ENCODE results near the gene CA14.
"Not testable (repeated sequence)": the region's sequence is repeated elsewhere in the genome, so short reads cannot be mapped to it uniquely, and the experiment has no call there.

CA14 gene

DNA sequence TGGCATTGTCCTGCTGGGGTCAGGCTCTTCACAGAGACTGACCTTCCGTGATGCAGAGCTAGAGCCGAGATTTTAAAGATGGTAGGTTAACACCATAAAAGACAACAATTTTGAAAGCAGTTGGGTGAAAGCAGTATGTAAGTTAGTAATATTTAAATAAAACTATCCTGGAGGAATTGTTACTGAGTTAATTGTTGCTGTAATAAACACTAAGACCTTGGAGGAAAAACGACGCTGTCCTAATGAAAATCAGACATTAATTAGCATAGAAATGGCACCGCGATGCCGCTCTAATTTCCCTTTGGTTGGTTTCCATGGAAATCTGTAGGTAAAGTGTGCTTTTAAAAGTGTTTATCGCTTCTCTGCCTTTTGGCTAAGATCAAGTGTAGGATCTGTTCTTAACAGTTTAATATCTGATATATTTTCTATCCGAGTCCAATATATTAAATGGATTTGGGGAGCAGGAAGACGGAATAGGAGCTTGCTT, 20.9 kb upstream of the CA14 start:
- no peak for DNase-seq (ENCODE audit: low read depth)

DNA sequence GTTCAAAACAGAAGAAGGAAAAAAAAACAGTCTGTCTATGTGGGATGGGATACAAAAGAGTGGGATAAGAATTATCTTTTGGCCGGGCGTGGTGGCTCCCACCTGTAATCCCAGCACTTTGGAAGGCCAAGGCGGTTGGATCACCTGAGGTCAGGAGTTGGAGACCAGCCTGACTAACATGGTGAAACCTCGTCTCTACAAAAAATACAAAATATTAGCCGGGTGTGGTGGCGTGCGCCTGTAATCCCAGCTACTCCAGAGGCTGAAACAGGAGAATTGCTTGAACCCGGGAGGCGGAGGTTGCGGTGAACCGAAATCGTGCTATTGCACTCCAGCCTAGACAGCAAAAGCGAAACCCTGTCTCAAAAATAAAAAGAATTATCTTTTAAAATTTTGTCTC, 20.4 kb upstream of the CA14 start:
- DNase-seq (ENCODE audit: low read depth), result not testable (repeated sequence)

DNA sequence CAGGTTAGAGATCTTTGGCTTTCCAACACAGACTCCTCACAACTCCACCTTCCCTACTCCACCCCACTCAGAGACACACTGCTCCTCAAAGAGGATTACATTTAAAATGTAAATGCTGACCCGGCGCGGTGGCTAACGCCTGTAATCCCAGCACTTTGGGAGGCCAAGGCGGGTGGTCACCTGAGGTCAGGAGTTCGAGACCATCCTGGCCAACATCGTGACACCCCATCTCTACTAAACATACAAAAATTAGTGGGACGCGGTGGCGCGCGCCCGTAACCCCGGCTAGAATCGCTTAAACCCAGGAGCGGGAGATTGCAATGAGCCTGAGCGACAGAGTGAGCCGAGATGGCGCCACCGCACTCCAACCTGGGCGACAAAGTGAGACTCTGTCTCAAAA, 19.8 kb upstream of the CA14 start:
- DNase-seq (ENCODE audit: low read depth), result no peak

DNA sequence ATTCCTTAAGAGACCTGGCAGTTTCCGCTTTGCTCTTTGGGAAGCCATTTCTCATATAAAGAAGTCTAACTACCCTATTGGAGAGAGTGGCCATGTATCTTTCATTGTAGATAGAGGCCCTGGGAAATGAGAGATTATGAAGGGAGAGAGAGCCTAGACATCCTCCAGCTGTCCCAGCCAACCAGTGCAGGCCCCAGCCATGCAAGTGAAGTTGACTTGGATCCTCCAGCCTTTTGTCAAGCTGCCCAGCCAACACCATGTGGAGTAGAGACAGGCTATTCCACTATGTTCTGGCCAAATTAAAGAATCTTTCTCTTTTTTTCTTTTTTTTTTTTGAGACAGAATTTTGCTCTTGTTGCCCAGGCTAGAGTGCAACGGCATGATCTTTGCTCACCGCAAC, 14.6 kb upstream of the CA14 start:
- no peak for DNase-seq (ENCODE audit: low read depth)

DNA sequence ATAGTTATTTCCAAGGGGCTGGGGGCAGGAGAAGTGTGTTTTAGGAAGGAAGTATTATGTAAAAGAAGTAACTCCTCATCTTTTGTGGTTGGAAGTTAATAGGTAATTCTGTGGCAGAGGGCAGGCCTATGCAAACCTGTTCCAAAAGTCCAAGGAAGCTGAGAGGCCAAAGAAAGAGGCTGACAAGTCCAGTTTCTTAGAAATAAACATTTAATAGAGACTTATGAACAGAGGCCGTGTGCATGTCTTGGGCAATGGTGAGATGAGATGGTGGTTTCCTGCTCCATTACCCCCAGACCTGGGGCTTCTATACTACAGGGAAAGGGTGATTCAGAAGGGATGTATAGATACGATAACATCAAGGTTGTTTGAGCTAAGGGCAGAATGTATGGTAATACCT, 7.6 kb upstream of the CA14 start:
- DNase-seq (ENCODE audit: low read depth), result no peak

DNA sequence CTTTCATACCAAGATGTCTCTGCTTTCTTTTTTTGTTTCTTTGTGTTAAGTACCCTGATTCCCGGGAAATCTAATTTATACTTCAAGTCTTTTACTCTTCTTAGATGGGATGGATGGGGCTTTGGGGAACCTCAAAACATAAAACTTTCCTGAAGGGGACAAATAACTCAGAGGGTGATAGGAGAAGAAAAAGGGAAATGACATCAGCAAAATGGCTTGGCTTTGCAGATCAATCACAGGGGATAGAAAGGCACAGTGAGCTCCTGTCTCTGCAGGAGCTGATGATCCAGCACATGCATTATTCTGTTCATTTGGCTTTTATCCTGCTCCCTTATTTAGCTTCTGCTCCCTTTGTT, 1.4 kb upstream of the CA14 start:
- DNase-seq (ENCODE audit: low read depth), result no peak

DNA sequence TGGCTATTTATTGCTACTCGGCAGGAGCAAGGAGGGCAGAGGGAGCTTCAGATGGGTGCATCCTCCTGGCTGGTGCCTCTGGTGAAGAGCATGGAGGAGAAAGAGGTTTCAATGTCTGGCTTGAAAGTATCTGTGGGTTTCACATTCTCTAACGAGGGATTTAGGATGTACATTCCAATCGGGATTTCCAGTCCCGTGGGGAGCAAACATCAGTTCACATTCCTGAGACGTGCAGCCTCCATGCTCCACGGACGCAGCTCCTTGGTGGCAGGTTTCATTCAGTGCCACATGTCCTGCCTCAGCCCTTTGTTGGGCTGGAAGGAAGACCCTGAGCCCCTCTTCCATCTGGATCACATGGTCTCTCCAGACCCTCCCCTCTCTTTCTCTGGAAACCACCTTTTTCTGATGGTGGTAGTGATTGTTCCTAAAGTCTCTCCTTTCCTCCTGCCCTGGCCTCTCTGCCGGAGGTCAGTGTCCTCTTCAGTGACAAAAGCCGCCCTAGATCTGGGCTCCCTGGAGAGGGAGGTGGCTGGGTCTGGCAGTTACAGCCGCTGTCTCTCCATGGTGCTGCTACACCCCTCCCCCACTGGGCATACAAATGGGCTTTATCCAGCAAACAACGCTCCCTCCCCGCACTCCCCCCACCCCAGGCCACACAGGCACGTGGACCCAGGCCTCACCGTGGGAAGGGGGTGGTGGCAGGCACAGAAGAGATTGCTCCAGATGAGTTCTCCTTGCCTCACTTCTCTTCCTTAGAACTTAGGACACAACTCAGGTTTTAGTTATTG, 826 bp upstream of the CA14 start:
- no peak for DNase-seq (ENCODE audit: low read depth)

DNA sequence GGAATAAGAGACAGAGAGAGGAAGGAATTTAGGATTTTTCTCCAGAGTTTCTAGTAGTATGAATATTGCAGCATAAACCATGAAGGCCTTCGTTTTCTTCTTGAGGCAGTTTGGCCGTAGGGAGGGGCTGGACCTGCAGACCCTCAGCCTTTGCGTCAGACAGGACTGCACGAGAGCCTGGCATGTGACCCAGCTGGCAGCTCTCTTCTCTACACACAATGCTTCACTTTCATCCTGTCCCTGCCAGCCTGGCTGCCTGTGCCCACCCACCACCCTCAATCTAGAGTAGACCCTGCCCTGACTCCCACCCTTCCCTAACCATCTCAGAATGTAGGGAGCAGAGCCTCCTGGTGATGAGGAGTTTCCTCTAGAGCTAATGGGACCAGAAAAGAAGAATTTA, 1.6 kb downstream of the CA14 start:
- DNase-seq (ENCODE audit: low read depth), result no peak

DNA sequence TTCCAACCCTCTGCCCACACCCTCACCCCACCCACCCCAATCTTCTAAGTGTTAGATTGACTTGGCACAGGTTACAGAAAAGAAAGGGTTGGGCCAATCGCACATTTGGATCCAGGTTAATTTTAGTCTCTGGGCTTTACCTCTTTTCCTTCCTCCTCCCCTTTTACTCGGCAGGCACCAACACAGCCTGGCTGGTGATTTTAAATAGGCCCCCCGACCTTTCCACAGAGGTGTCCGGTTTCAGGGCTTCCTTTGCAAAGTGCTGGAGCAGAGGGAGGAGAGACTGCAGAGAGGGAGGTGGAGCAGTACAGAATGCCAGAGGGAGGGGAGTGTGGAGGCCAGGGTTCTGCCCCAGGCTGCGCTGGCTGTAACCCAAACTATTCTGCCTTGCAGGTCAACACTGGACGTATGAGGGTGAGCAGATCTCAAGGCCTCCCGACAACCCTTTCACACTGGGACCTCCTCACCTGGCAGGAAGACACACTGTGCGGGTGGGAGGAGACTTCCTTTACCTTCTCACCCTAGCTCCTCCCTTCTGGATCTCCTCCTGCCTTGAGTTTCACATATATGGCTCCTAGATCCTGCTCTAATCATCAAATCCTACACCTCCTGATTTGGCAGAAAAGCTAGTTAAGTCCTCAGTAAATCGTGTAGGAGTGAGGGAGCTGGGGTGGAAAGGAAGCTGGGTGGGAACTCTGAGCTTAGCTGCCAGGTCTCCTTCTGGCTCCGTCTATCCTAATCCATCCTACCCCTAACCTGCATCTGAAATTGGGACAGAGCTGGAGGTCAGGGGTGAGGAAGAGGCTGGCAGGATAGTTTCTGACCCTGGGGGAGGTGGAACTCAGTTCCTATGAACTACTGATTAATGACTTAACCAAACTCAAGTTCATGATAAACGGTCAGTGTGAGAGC, 2.4 kb downstream of the CA14 start:
- DNase-seq (ENCODE audit: low read depth), result no peak

DNA sequence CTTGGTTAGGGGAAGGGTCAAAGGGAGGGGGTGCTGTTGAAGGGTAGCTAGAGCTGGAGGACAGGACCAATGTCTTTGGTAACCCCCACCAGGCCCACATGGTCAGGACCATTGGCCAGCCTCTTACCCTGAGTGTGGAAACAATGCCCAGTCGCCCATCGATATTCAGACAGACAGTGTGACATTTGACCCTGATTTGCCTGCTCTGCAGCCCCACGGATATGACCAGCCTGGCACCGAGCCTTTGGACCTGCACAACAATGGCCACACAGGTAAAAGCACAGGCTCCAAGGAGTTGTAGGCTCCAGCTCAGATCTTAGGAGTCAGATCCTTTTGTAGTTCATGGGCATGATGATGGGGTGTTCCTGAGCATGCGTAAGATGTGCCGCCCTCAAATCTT, 3.8 kb downstream of the CA14 start:
- no peak for DNase-seq (ENCODE audit: low read depth)

DNA sequence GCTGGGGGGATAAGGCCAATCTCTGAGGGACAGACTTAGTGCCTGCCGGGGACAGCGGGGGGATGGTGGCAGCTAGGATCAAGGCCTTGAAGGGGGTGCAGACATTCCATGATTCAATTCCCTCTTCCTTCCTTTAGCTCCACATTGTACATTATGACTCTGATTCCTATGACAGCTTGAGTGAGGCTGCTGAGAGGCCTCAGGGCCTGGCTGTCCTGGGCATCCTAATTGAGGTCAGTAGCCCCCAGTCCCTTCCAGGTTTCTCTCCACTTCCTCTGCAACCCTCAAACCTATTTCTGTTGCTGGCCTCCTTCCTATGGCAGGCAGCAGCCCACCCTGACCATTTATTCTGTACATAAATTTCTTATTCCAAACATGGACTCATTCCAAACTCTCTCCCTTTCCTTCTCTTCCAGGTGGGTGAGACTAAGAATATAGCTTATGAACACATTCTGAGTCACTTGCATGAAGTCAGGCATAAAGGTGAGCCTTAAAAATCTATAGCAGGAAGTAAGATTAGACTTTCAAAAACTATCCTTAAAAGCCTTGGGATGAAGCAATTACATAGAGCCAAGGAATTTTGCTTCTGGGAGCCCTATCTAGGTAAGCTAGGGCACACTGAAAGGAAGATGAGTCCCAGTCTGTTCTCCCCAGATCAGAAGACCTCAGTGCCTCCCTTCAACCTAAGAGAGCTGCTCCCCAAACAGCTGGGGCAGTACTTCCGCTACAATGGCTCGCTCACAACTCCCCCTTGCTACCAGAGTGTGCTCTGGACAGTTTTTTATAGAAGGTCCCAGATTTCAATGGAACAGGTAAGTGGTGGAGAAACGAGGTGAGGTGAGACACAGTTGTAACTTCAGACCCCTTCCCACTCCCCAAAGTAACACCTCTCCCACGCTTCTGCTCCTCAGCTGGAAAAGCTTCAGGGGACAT, 5.1 kb downstream of the CA14 start:
- no peak for DNase-seq (ENCODE audit: low read depth)

DNA sequence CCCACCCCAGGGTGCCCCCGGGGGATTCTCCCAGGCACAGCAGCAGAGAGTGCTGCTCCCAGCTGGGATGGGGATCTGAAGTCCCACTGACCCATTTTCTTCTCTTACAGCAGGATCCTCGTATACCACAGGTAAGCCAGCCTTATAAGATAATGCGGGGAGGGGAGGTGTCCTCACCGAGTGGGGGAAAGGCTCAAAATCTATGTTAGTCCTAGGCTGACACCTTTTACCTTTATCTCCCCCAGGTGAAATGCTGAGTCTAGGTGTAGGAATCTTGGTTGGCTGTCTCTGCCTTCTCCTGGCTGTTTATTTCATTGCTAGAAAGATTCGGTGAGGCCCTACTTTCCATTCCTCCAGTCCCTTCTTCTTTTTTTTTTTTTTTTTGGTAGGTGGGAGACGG, 6.0 kb downstream of the CA14 start:
- no peak for DNase-seq (ENCODE audit: low read depth)

DNA sequence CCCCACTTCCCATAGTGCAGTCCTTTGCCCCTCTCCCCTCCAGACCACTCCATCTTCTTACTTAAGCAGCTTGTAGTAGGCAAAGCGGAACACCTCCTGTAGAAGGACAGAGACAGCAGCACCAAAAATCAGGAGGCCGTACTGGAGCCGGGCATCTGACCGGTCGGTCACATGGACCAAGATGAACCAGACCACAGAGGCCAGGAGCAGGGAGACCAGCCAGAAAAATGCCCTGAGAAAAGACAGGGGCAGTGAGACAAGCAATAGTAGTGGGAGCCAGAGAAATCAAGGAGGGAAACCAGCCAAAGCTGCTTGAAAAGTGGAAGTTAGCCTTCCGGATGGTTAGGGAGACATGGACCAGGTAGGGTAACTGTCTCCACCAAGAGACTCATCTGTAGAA, 10.3 kb downstream of the CA14 start:
- DNase-seq (ENCODE audit: low read depth), result no peak

DNA sequence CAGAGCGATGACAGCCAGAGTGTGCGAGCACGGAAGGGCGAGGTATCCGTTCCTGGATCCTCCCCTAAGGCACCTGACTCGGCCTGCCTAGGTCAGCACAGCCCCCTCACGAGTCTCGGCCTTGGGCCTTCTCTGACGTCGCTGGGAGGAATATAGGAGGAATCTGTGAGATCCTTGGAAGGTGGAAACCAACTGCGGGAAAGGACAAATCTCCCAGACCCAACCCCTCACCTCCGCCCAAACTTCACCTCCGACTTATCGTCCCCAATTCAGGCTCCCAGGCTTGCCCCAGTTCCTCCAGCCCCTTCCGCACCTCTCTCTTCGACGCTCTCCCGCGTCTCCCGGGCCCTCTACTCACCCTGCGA, 10.7 kb downstream of the CA14 start:
- DNase-seq (ENCODE audit: low read depth), result peak; percentile 31

DNA sequence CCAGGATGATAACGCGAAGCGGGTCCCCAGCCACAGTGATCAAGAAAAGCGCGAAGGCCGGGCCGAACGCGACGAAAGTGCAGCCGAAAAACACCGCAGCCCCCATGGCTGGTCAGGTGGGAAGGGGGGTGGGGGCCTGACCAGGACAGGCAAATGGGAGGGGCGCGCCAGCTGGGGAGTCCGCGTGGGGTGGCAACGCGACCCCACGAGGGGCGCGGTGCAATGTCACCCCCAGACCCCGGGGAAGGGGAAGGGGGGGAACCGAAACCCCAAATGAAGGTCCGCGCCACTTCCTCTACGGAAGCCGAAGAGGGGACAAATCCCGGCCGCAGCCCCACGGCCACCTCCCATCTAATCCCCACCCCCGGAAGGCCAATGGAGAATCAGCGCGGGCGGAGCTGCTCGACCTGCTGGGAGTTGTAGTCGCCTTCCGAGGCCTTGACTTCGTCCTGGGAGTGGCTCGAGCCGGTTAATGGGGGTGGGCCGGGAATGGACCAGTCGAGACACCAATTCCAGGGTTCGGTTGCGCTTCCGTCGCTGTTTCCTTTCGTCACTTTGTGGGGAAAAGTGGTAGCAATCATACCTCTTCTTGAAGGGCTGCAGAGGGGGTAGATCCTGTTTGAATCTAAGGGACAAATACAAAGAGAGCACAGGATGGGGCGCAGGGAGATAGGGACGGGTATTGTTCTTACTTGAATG, 11.3 kb downstream of the CA14 start, which contains the start of gene APH1A:
APH1A (minus strand) TSS at position 312 of the 699 bp plus-strand sequence; CDS start at position 106, 206 bp downstream.
- DNase-seq (ENCODE audit: low read depth), result peak; percentile 98

DNA sequence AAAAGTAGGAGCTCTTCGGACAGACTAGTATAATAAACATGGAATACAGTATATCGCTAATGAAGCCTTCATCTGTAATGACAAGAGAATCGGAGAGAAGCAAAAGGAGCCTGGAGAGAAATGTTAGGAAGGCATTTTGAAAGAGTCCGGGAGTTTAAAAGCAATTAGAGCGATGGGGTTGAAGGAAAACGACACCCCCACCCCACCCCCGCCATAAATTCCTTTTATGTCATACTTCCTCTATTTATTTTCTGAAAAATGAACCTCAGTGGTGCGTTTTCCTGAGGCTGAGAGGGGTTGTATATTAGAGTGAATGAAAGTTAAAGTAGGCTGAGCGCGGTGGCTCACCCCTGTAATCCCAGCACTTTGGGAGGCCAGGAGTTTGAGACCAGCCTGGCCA, 11.9 kb downstream of the CA14 start:
- DNase-seq (ENCODE audit: low read depth), result no peak

DNA sequence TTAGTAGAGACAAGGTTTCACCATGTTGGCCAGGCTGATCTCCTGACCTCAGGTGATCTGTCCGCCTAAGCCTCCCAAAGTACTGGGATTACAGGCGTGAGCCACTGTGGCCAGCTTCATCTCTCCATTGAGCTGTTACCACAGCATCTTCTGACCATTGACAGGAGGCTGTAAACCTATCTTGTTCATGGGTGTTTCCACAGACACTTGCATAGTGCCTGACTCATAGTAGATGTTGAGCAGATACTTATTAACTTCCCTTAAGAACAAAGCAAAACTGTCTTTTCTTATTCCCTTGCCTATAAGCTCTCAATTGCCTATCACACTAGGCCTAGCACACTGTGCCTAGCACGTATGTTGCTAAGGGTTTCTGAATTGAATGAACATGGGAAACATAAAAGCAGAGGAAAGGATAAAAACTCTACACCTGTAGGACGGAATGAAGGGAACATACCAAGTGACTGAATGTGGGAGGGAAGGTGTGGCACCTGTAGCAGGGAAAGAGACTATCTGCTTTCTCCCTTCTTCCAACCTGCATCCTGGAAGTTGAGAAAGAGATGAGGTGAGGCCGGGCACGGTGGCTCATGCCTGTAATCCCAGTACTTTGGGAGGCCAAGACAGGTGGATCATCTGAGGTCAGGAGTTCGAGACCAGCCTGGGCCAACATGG, 13.9 kb downstream of the CA14 start:
- DNase-seq (ENCODE audit: low read depth), result no peak

DNA sequence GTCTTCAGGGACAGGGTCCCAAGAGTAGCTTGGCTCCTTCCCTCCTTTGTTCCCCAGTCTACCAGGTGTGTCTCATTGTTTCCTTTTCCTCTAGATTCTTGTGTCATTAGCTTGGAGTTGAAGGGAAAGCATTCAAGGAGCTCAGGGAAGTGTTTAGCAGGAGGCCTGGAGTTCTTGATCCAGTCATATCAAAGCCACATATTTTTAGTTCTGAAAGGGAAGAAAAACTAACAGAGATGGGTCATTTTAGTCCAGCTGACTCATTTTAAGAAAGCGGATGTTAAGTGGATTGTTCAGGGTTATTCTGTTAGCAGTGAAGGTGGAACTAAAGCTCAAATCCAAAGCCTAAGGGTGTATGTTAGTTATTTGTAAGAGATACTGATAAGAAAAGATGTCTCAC, 15.7 kb downstream of the CA14 start:
- peak; percentile 25 for DNase-seq (ENCODE audit: low read depth)

DNA sequence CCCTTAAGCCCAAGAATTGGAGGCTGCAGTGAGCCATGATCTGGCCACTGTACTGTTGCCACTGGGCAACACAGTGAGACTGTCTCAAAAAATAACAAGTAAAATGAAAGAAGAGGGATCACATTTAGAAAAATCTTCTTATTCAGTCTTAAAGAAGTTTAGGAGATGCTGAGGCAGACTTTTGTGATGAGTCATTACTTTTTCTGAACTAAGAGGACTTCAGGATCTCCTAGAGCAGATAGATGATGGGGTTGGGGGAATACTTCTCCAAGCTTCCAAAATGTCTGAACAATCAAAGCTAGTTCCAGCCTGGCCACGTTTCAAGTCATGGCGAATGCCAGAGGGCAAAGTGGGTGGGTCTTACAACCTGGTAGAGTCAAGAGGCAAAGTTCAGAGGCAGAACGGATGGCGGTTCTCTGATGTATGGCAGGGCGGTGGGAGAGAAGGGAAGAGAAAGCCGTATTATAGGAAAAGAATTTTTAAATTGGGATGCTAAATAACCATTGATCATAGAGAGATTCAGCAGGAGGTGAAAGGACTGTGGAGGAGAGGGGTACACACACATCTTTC, 22.6 kb downstream of the CA14 start:
- DNase-seq (ENCODE audit: low read depth), result no peak

DNA sequence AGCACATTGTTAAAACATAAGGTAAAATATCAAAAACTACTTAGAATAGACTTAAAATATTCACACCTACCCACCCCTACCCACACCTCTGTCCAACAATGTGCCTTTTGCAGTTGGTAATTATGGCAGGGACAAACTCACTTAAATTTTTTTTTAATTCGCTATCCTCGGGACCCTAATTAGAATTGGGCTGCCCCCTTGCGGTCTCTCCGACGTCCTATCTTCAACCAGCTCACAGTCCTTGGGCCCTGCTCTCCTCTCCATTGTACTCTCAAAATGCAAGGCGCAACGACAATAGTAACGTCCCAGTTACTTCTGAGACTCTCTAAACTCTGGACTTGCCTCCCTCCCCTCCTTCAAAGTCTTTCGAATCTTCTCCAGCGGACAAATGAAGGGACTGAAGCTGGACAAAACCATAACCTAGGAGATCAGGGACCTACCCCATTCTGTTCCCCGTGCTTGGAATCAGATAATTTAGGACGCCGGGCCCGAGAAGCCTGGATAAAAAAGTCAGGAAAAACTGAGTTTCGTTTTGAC, 23.7 kb downstream of the CA14 start:
- peak; percentile 73 for DNase-seq (ENCODE audit: low read depth)

Data from iris pigment epithelial cell (primary cell).